Measurements from ENCODE around the gene ACSL5.

DNA sequence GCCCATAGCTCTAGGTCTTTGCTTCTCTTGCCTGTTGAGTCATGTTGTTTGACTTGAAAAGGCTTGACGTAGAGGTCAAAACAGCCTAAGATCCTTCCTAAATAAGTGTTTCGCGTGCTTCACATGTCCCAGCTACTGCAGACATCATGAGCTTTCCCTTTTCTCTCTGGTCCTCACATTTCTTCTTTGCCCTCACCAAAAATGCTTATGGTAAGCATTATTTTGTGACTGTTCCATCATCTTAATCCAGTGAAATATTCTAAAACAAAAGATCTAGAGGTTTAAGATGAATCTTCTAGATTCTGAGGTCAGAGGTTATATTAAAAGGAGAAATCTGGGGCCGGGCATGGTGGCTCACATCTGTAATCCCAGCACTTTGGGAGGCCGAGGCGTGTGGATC, 8.5 kb upstream of the ACSL5 start:
- TF ChIP-seq, protein P1, sequence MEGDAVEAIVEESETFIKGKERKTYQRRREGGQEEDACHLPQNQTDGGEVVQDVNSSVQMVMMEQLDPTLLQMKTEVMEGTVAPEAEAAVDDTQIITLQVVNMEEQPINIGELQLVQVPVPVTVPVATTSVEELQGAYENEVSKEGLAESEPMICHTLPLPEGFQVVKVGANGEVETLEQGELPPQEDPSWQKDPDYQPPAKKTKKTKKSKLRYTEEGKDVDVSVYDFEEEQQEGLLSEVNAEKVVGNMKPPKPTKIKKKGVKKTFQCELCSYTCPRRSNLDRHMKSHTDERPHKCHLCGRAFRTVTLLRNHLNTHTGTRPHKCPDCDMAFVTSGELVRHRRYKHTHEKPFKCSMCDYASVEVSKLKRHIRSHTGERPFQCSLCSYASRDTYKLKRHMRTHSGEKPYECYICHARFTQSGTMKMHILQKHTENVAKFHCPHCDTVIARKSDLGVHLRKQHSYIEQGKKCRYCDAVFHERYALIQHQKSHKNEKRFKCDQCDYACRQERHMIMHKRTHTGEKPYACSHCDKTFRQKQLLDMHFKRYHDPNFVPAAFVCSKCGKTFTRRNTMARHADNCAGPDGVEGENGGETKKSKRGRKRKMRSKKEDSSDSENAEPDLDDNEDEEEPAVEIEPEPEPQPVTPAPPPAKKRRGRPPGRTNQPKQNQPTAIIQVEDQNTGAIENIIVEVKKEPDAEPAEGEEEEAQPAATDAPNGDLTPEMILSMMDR (IDR thresholded peaks at IDR 0.05), result no peak
- TF ChIP-seq POLR2A (IDR thresholded peaks at IDR 0.05), result no peak

All from lower leg skin (tissue), 3 donors.